Breast epithelium (tissue), 4 donors: ENCODE data around the gene FAM9A. TPM values are rescaled to one million over a fixed set of nuclear protein-coding genes. Genes with fewer than 3 reads are reported as not detected.

Experiments used
- DNase-seq, 2 donors: peaks; one replicate each; pipeline ENCODE4 v3.0.0-alpha.2; 2019; ENCODE audit warnings: low spot score in 2 of 2
- H3K27ac ChIP-seq, 2 donors: fragments of 200-600 bp; sonication (generic) in 1 of 2; one replicate each; pipeline ENCODE4 v1.5.1; 2016 to 2019; ENCODE audit warnings: mild to moderate bottlenecking in 1 of 2
- H3K27me3 ChIP-seq, 2 donors: fragments of 200-600 bp; sonication (generic) in 1 of 2; one replicate each; pipeline versions ENCODE4 v1.5.1 to v1.6.0; 2017 to 2019; ENCODE audit warnings: control low read depth in 1 of 2, mild to moderate bottlenecking in 1 of 2
- H3K36me3 ChIP-seq: fragments of 200-600 bp; one replicate; pipeline ENCODE4 v1.5.1; 2019
- H3K4me1 ChIP-seq, 2 donors: fragments of 200-600 bp; sonication (generic); one replicate each; pipeline ENCODE4 v1.5.1; 2016 to 2019; ENCODE audit warnings: control low read depth in 1 of 2
- H3K4me3 ChIP-seq, 3 donors: fragments of 200-600 bp; sonication (generic); 1 replicate in 2 of 3; 2 replicates in 1 of 3; pipeline ENCODE4 v1.5.1; 2016 to 2019; ENCODE audit warnings: mild to moderate bottlenecking in 3 of 3, moderate library complexity in 2 of 3
- H3K9me3 ChIP-seq, 2 donors: fragments of 200-600 bp; sonication (generic) in 1 of 2; one replicate each; pipeline ENCODE4 v1.5.1; 2016 to 2019; ENCODE audit warnings: control low read depth in 1 of 2
- POLR2A ChIP-seq: fragments of 450-650 bp; IDR thresholded peaks from one replicate; pipeline ENCODE4 v1.6.1; 2016; ENCODE audit warnings: antibody characterized with exemption, mild to moderate bottlenecking, moderate library complexity
- POLR2AphosphoS5 ChIP-seq, 3 donors: sonication (generic); formaldehyde crosslinking; IDR thresholded peaks; one replicate each; pipeline ENCODE4 v1.6.1; 2017; ENCODE audit warnings: antibody characterized with exemption in 3 of 3
- intact Hi-C: fragments of 100-400 bp; cut with DNase I; formaldehyde crosslinking; loops from one replicate; pipeline ENCODE4 v1.15.1; 2023; ENCODE audit warnings: low total_unique reads
- total RNA-seq, 3 donors: library from RNA; depleted of rRNA; stranded (reverse); fragments of >200 nt; gene quantifications; one replicate each; pipeline ENCODE4 v1.1.0, GENCODE V29; 2016
- TF ChIP-seq, protein P1 (sequence below), 3 donors: fragments of 450-650 bp; IDR thresholded peaks; one replicate each; pipeline ENCODE4 v1.5.1; 2016 to 2017; ENCODE audit warnings: antibody characterized with exemption in 3 of 3, mild to moderate bottlenecking in 3 of 3, moderate library complexity in 3 of 3

FAM9A gene
- total RNA-seq, 3 donors from 2014 or later: not detected

DNA sequence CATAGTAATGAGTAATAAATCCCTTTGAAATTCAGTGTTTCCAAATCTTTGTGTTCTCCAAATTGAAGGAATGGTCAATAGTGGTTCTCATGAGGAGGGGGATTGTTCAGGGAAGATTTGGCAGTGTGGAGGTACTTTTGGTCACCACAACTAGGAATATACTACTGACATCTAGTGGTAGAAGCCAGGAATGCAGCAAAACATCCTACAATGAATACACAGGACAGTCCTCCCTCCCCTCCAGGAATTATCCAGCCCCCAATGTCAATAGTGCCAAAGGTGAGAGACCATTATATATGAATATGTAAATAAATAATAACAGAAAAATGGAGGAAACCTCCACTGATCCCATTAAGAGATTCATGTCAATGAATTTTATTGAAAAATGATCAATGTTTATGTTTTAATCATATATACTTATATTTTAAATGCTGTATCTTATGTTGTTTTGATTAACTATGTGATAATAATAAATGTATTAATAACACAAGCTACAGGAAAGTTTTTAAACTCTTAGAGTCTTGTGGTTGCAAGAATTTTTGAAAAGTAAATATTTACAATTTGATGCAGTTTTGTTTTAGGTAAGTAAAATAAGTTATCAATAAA is 14.4 kb upstream of the FAM9A start:
- Histone ChIP-seq H3K4me1 (no peaks in the 10 kb centered on the region), H3K27ac (no peak overlapping the region), H3K36me3 (no peaks in the 10 kb centered on the region), H3K4me3 (no peak overlapping the region), H3K27me3 (peaks cover 0 to 8% of the 10 kb centered on the region in 2 donors), H3K9me3 (no peaks in the 10 kb centered on the region)
- no peak for TF ChIP-seq POLR2AphosphoS5 (IDR thresholded peaks at IDR 0.05)
- TF ChIP-seq, protein P1, sequence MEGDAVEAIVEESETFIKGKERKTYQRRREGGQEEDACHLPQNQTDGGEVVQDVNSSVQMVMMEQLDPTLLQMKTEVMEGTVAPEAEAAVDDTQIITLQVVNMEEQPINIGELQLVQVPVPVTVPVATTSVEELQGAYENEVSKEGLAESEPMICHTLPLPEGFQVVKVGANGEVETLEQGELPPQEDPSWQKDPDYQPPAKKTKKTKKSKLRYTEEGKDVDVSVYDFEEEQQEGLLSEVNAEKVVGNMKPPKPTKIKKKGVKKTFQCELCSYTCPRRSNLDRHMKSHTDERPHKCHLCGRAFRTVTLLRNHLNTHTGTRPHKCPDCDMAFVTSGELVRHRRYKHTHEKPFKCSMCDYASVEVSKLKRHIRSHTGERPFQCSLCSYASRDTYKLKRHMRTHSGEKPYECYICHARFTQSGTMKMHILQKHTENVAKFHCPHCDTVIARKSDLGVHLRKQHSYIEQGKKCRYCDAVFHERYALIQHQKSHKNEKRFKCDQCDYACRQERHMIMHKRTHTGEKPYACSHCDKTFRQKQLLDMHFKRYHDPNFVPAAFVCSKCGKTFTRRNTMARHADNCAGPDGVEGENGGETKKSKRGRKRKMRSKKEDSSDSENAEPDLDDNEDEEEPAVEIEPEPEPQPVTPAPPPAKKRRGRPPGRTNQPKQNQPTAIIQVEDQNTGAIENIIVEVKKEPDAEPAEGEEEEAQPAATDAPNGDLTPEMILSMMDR (IDR thresholded peaks at IDR 0.05): peak; percentile 24 to 51 (median 31)
- no peak for DNase-seq
- intact Hi-C loops: no loop called here

DNA sequence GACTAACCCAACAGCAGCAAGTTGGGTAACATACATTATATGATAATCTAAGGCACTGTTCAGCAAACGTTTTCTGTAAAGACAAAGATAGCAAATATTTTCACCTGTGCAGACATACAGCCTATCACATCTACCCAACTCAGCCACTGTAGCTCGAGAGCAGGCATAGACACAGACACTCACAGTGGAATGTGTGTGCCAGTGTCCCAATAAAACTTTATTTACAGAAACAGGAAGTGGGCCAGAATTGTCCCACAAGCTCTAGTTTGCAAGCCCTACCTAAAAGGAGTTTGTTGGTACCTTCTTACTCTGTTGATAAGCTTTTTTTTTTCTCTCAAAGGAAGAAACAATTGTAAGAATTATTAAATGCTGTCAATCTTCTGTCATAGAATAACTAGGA is 11.9 kb upstream of the FAM9A start:
- intact Hi-C loops: no loop called here
- H3K36me3 ChIP-seq: no peaks in the 10 kb centered on the region

DNA sequence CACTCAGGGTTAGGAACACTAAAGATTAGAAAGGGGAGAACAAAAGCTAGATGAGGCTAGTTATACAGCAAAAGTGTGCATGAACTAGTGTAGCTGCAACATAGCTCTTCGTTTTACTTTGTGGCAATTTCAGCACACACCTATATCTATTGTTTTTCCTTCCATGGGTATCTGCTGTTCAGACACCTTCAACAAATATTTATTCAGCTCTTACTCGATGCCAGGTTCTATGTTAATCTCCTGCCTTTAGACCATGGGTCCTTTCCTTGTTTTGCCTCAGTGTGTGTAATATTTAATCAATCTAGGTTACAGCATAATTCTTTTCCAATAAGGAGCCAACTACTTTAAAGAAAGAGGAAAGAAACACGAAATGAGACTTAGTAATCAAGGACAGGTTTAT is 10.4 kb upstream of the FAM9A start:
- Histone ChIP-seq H3K27ac (no peak overlapping the region), H3K36me3 (no peaks in the 10 kb centered on the region), H3K4me3 (no peak overlapping the region), H3K4me1 (no peaks in the 10 kb centered on the region), H3K27me3 (peaks cover 0 to 17% of the 10 kb centered on the region in 2 donors), H3K9me3 (no peaks in the 10 kb centered on the region)
- no peak for DNase-seq
- TF ChIP-seq POLR2A: no peak
- TF ChIP-seq, protein P1 (IDR thresholded peaks at IDR 0.05): no peak
- TF ChIP-seq POLR2AphosphoS5 (IDR thresholded peaks at IDR 0.05): no peak
- intact Hi-C loops: no loop called here

More for the DNA sequence above, 11.9 kb upstream of the FAM9A start:
- H3K9me3 ChIP-seq: no peaks in the 10 kb centered on the region
- H3K4me3 ChIP-seq: no peak overlapping the region
- H3K4me1 ChIP-seq: no peaks in the 10 kb centered on the region
- no peak overlapping the region for H3K27ac ChIP-seq
- H3K27me3 ChIP-seq: peaks cover 0 to 8% of the 10 kb centered on the region in 2 donors
- no peak for TF ChIP-seq POLR2A
- TF ChIP-seq POLR2AphosphoS5 (IDR thresholded peaks at IDR 0.05): no peak
- TF ChIP-seq, protein P1 (IDR thresholded peaks at IDR 0.05): no peak
- no peak for DNase-seq

DNA sequence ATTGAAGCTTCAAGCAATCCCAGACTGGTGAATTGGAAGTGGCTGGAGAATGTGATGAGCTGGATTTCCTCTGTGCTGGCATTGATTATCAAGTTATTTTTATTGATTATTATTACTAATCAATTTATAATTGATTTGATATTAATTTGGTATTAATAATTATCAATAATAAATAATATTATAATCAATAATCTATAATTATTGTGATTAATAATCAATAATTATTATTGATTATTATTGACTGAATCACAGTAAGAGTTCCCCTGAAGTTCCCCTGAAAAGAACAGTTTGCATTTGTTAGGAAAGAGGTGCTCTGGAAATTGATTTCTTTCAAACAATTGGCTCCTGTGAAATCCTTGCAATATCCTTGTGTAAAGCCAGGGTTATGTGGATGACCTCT is 7.5 kb upstream of the FAM9A start:
- H3K27me3 ChIP-seq: peaks cover 0 to 23% of the 10 kb centered on the region in 2 donors
- no peaks in the 10 kb centered on the region for H3K9me3 ChIP-seq
- no peaks in the 10 kb centered on the region for H3K36me3 ChIP-seq
- no peak for DNase-seq
- intact Hi-C loops: no loop called here
- H3K4me1 ChIP-seq: no peaks in the 10 kb centered on the region
- H3K27ac ChIP-seq: no peak overlapping the region
- H3K4me3 ChIP-seq: no peak overlapping the region
- TF ChIP-seq, protein P1 (IDR thresholded peaks at IDR 0.05): no peak
- TF ChIP-seq POLR2AphosphoS5 (IDR thresholded peaks at IDR 0.05) (no peak), POLR2A (no peak)

DNA sequence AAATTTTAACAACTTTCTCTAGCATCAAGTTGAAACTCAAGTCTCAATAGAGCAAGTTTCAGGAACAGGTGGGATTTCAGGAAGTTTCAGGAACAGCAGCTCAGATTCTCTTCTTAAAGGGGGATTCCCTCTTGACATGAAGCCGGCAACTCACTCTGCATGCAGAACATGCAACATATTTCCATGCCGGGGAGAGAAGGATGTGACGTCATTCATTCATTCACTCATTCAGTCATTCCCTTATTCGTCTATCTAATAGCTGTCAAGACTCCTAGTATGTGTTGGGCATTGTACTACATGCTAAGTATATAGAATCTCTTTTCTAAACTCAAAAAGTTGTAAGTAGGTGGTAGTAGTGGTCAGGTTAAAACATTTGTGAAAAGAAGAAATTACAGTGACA is 4.8 kb upstream of the FAM9A start:
- TF ChIP-seq, protein P1 (IDR thresholded peaks at IDR 0.05): no peak
- TF ChIP-seq POLR2A (no peak), POLR2AphosphoS5 (IDR thresholded peaks at IDR 0.05) (no peak)

More for the DNA sequence above, 4.8 kb upstream of the FAM9A start:
- no peaks in the 10 kb centered on the region for H3K36me3 ChIP-seq
- H3K27me3 ChIP-seq: peaks cover 0 to 15% of the 10 kb centered on the region in 2 donors
- H3K9me3 ChIP-seq: no peaks in the 10 kb centered on the region
- H3K4me1 ChIP-seq: no peaks in the 10 kb centered on the region
- intact Hi-C loops: no loop called here
- DNase-seq: no peak
- H3K27ac ChIP-seq: no peak overlapping the region
- H3K4me3 ChIP-seq: no peak overlapping the region
